HuH-7.5 (cell line): Measurements from ENCODE around the gene TMEM135.
"Not testable (repeated sequence)": the region's sequence is repeated elsewhere in the genome, so short reads cannot be mapped to it uniquely, and the experiment has no call there.

Experiments used
- DNase-seq: peaks from one replicate; pipeline ENCODE4 v3.0.0; 2011; ENCODE audit warnings: low spot score

The TMEM135 gene

GRCh38 chr11:87037450-87038234 lies at the start of gene TMEM135:
Gene TMEM135 (plus strand): TSS chr11:87037934. CDS start chr11:87038046, 112 bp downstream.
- peak; percentile 87 for DNase-seq

DNA sequence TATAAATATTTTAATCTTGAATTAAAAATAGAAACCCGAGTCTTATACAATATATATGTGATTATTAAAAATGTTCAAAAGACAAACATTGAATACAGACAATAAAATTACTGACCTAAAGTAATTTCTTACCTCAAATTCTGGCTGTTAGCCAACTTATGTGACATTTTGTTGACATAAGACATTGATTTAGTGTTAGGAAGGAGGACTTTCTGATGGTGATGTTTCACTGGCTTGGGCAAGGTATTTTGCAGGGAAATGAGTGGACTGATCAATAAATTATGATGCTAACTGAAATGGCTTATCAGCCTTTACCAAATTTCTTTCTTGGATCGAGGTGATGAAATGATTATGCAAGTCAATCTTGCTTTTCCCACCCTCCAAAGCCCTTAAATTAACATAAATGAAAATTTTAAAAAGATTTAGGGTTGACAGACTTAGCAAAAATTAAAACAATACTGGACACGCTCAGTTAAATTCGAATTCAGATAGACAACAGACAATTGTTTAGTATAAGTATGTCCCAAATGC lies 49.3 kb upstream of the TMEM135 start:
- no peak for DNase-seq

DNA sequence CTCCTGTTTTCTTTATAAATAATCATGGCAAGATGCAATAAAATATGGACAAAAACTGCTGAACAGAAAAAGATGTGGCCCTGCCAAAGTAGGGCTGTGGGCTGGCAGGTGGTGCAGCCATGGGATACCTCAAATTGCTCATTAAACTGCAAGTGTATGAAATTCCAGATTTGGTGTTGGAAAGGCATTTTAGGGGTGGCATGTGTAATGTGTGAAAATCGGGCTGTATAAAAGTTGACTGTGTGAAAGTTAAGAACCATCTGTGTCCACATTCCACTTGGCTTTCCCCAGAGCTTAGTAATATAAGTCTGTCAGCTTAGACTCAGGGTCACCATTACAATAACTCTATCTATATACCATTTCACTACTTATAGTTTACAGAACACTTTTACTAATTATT lies 47.7 kb upstream of the TMEM135 start:
- DNase-seq: no peak

- DNase-seq: no peak
These were observed 47.2 kb upstream of the TMEM135 start for GRCh38 chr11:86990515-86990914.

GRCh38 chr11:86991341-86991740 lies 46.4 kb upstream of the TMEM135 start:
- no peak for DNase-seq

DNA sequence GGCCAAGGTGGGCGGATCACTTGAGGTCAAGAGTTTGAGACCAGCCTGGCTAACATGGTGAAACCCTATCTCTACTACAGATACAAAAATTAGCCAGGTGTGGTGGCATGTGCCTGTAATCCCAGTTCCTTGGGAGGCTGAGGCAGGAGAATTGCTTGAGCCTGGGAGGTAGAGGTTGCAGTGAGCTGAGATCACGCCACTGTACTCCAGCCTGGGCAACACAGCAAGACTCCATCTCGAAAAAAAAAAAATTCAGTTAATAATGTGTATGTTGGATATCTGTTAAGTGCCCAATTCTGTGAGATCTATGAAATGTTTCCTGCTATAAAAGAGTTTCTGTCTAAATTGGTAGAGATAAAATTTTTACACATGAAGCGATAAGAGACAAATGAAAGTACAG lies 45.4 kb upstream of the TMEM135 start:
- DNase-seq: not testable (repeated sequence)

- DNase-seq: no peak
These were observed 44.7 kb upstream of the TMEM135 start for GRCh38 chr11:86993031-86993430.

DNA sequence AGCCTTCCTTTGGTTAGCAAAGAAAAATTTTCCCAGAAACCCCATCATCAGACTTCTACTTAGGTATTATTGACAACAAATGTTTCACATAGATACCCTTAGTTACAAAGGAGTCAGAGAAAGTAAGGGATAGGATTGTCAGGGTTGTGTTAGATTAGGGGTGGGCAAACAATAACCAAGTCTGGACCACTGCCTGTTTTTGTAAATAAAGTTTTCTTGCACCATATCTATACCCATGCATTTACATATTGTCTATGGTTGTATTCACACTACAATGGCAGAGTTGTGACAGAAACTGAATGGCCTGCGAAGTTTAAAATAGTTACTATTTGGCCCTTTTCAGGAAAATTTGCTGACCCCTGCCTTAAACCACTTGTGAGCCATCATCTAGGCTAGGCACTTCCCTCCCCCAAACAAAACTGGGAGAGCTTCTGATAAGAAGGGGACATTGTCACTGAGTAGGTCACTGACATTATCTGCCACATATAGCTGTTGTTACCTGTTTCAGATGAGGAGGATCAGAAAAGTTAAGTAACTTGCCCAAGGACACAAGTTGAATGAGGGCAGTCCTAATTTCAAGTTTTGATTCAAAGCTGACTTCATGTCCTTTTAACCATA lies 40.7 kb upstream of the TMEM135 start:
- no peak for DNase-seq

- no peak for DNase-seq
These were observed 38.3 kb upstream of the TMEM135 start for GRCh38 chr11:86999388-86999787.

DNA sequence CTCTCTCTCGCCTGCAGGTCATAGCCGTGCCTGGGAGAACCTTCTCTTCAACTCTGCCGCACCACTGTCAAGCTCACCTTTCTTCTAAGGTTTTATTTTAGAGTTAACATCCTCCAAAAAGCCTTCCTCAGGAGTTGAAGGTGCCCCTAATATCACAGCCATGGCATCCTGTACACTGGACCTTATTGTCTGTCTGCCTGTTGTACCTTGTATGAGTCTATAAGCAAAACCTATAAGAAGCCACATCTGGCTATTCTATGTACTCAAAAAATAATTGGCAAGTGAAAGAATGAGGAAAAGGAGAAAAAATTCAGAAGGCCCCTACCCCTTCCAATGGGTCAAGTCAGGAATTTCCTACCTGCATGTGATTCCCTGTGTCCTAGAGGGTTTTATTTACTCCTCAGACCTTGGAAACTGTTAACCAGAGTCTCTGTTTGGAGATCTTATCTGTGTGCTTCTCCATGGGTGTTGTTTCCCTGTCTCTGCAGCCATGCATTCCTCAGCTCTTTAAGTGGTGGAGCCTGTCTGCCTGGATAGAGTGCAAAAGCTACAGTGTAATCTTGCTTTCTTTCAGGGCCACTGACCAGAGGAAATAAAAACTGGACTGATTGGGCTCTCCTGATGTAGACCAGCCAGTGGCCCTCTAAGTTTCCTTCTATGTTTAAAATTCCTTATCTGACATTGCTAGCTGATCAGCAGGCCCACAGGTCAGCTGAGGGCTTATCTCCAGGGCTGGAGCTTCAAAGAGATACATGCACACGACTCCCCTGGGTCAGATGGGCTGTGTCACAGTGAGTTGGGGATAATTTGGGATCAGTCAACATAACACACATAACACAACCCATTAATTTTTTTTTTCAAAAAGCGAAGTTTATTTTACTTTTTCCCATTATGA lies 37.6 kb upstream of the TMEM135 start:
- peak; percentile 31 for DNase-seq

- DNase-seq: no peak
These were observed 34.8 kb upstream of the TMEM135 start for GRCh38 chr11:87002918-87003317.

DNA sequence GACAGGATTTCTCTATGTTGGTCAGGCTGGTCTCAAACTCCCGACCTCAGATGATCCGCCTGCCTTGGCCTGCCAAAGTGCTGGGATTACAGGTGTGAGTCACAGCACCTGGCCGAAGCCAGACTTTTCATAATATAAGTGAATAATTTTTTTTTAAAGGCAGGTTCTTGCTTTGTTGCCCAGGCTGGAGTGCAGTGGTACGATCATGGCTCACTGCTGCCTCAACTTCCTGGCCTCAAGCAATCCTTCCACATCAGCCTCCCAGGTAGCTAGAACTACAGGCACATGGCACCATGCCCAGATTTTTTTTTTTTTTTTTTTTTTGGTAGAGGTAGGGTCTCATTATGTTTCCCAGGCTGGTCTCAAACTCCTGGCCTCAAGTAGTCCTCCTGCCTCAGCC lies 33.5 kb upstream of the TMEM135 start:
- not testable (repeated sequence) for DNase-seq

- no peak for DNase-seq
These were observed 32.2 kb upstream of the TMEM135 start for GRCh38 chr11:87005569-87005921.

- DNase-seq: no peak
These were observed 31.7 kb upstream of the TMEM135 start for GRCh38 chr11:87006035-87006434.

GRCh38 chr11:87007963-87008362 lies 29.8 kb upstream of the TMEM135 start:
- no peak for DNase-seq

DNA sequence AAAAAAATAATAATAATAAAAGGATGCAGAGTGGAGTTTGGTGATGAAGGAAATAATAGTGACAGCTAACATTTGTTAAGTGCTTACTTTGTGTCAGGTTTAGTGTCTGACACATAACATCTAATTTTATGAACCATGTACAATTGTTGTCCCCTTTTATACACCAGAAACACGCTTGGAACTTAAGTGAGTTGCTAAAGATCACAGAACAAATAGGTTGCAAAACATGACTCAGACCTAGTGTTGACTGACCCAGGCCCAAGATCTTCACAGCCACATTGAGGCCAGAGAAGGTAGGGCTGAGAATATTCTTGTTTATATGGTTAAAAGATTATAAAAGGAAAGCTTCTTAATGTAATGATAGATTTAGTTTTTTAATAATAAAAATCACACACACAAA lies 25.6 kb upstream of the TMEM135 start:
- no peak for DNase-seq

DNA sequence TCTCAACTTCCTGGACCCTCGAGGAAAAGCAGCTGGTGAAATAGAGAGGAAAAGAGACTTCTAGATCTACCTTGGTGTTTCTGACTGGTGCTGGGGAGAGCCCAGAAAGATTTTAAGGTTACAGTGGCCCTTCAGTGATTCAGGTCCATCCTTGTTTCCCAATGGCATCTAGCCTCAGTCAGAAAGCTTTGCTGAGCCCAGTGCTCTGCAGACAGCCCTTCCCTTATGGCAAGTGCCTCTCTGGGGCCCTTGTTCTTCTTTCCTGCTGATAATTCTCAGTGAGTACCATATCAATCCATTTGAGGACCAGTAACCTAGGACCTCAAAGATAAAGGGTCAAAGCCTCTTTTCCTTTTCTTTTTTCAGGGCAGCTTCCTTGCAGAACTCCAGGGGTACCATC lies 25.1 kb upstream of the TMEM135 start:
- DNase-seq: no peak

DNA sequence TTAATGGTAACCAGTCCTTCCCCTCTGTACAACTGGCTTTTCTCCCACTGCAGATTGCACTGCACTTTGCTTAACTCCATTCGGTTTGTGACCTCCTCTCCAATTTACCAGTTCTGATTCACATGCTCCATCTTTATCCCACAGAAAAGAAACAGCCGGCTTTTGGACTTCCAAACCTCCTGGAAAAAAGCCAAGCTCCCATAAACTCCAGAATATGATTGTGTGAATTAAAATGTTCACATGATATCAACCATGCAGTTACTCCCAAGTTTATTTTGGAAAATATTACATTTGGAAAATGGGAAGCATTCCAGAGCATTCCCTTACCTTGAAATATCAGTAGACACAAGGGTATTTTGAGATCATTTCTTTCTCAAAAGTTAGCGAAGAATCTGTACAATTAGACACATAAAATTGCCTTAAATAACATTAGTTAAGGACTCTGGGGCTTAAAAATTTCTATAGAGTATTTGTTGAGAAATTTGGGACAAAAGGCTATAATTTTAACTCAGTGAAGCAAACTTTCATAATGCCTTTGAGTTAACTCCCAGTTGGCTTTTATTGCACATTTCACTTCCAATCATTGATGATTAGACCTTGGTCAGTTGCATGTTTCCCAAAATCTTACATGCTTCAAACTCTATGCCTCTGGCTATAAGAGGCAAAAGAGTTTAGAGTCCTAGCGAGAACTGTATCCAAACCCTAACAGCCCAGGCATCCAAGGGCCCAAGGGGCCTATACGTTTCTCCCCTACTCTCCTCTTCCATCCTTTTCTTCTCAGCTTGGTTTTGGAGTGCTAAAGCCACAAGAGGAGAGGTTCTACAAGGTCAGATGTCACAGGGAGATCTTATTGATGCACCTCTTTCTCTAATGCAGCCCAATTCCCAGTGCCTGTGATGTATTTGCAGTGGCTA lies 23.6 kb upstream of the TMEM135 start:
- DNase-seq: no peak

GRCh38 chr11:87015645-87016044 lies 22.1 kb upstream of the TMEM135 start:
- DNase-seq: no peak

- no peak for DNase-seq
These were observed 18.0 kb upstream of the TMEM135 start for GRCh38 chr11:87019613-87020271.

GRCh38 chr11:87020336-87020735 lies 17.4 kb upstream of the TMEM135 start:
- DNase-seq: no peak
